Endothelial cell of umbilical vein (primary cell): ENCODE data around the gene CEP192. TPM values are rescaled to one million over a fixed set of nuclear protein-coding genes. Genes with fewer than 3 reads are reported as not detected.
A peak's percentile ranks its signal among the peaks of the same experiment; 100 is the strongest.

ENCODE experiments used
- BruUV-seq: library from RNA; stranded (reverse); fragments of 400-500 nt; replicated peaks from 2 replicates; lab custom pipeline; 2021; lab: Mats Ljungman, UMichigan
- CTCF ChIA-PET: fragments of 300-600, 350-600 bp; sonication (Branson Sonifier 250); formaldehyde crosslinking; loops from one replicate; lab custom pipeline; 2021; ENCODE audit warnings: antibody characterized with exemption, inconsistent platforms; lab: Charles Lee
- POLR2A ChIA-PET: fragments of 300-600, 350-600 bp; sonication (Branson Sonifier 250); formaldehyde crosslinking; loops from one replicate; lab custom pipeline; 2021; ENCODE audit warnings: antibody characterized with exemption, inconsistent platforms; lab: Charles Lee
- DNase-seq: peaks from one replicate; pipeline ENCODE4 v3.0.0-alpha.2; 2011; ENCODE audit warnings: low read depth, low spot score
- FAIRE-seq: peaks from 2 replicates; lab custom pipeline; 2011; peaks lifted over from hg19 to GRCh38; lab: Jason Lieb, UNC
- H2AFZ ChIP-seq: 2 replicates; pipeline ENCODE4 v1.6.0; 2012; ENCODE audit warnings: low read depth, low read length, control low read depth, inconsistent platforms
- H3K27ac ChIP-seq: 2 replicates; pipeline ENCODE4 v1.5.1; 2011; ENCODE audit warnings: low read depth, mild to moderate bottlenecking, control low read depth, low read length, moderate library complexity; ENCODE audit not compliant: insufficient read depth
- H3K27me3 ChIP-seq, 2 experiments: 2 replicates each; pipeline versions ENCODE4 v1.6.0 to v1.6.1; 2011; ENCODE audit warnings: low read length in 2 of 2, mixed read lengths in 1 of 2; ENCODE audit not compliant: control insufficient read depth in 2 of 2, insufficient read depth in 2 of 2
- H3K36me3 ChIP-seq, 2 experiments: 2 replicates in 1 of 2; 3 replicates in 1 of 2; pipeline ENCODE4 v1.5.1; 2011; ENCODE audit warnings: low read length in 2 of 2, mild to moderate bottlenecking in 1 of 2, moderate library complexity in 1 of 2; ENCODE audit not compliant: control insufficient read depth in 2 of 2, insufficient read depth in 2 of 2; ENCODE audit errors: extremely low read depth in 1 of 2
- H3K4me1 ChIP-seq: 3 replicates; pipeline ENCODE4 v1.5.1; 2011; ENCODE audit warnings: mild to moderate bottlenecking, low read length; ENCODE audit not compliant: control insufficient read depth, insufficient read depth; ENCODE audit errors: extremely low read depth
- H3K4me2 ChIP-seq: 2 replicates; pipeline ENCODE4 v1.6.1; 2011; ENCODE audit warnings: low read length, control low read depth, mixed read lengths; ENCODE audit not compliant: insufficient read depth
- H3K4me3 ChIP-seq, 3 experiments: fragments of 200-600 bp in 1 of 3; sonication (generic), shearing (Covaris generic) in 1 of 3; replicated peaks in 1 of 3; 2 replicates each; pipeline ENCODE4 v1.5.1; 2011 to 2016; ENCODE audit warnings: control low read depth in 3 of 3, low read length in 3 of 3, mild to moderate bottlenecking in 2 of 3, inconsistent platforms in 1 of 3, low read depth in 1 of 3, moderate library complexity in 1 of 3; ENCODE audit not compliant: insufficient read depth in 1 of 3
- H3K79me2 ChIP-seq: 2 replicates; pipeline ENCODE4 v1.6.0; 2012; ENCODE audit warnings: low read length, inconsistent platforms; ENCODE audit not compliant: control insufficient read depth, insufficient read depth
- H3K9ac ChIP-seq: replicated peaks from 2 replicates; pipeline ENCODE3; 2011; ENCODE audit warnings: low read length, control low read depth; ENCODE audit not compliant: insufficient read depth; ENCODE audit errors: extremely low read depth
- H3K9me1 ChIP-seq: replicated peaks from 3 replicates; pipeline ENCODE4 v1.6.0; 2011; ENCODE audit warnings: mild to moderate bottlenecking, low read length; ENCODE audit not compliant: control insufficient read depth, insufficient read depth; ENCODE audit errors: extremely low read depth
- H3K9me3 ChIP-seq: replicated peaks from 2 replicates; pipeline ENCODE4 v1.5.1; 2012; ENCODE audit warnings: low read length, inconsistent platforms; ENCODE audit not compliant: control insufficient read depth, insufficient read depth
- H4K20me1 ChIP-seq: replicated peaks from 2 replicates; pipeline ENCODE3; 2011; ENCODE audit warnings: mild to moderate bottlenecking, low read length; ENCODE audit not compliant: control insufficient read depth, insufficient read depth; ENCODE audit errors: extremely low read depth
- FOS ChIP-seq: IDR thresholded peaks from 2 replicates; pipeline ENCODE4 v1.6.1; 2011; ENCODE audit warnings: mild to moderate bottlenecking, low read length, moderate library complexity, borderline replicate concordance; ENCODE audit not compliant: insufficient read depth
- JUN ChIP-seq: IDR thresholded peaks from 2 replicates; pipeline ENCODE4 v1.6.1; 2011; ENCODE audit warnings: borderline replicate concordance, low read depth; ENCODE audit not compliant: insufficient read length, insufficient read depth
- MYC ChIP-seq: IDR thresholded peaks from one replicate; pipeline ENCODE4 v1.6.1; 2011; ENCODE audit warnings: mild to moderate bottlenecking, low read depth, low read length
- POLR2AphosphoS5 ChIP-seq: IDR thresholded peaks from 2 replicates; pipeline ENCODE4 v1.6.1; 2012; ENCODE audit warnings: low read depth, mild to moderate bottlenecking, control low read depth, low read length, moderate library complexity; ENCODE audit not compliant: insufficient read depth
- dilution Hi-C: fragments of 300-500 bp; cut with MboI; formaldehyde crosslinking; loops from one replicate; pipeline ENCODE4 v1.15.0; 2019; ENCODE audit warnings: low sequenced_read_pairs; ENCODE audit not compliant: extremely low pct_ligation_motif_present
- intact Hi-C: fragments of 100-400 bp; cut with micrococcal nuclease; formaldehyde crosslinking; loops from one replicate; pipeline ENCODE4 v1.10.0; 2022
- polyA plus RNA-seq, 4 experiments: library from polyadenylated mRNA; depleted of rRNA in 3 of 4; stranded (reverse) in 3 of 4; unstranded in 1 of 4; fragments of >200 nt; gene quantifications; 2 replicates each; pipeline versions ENCODE4 v1.2.1 to v1.2.3, GENCODE V29; 2011 to 2012; ENCODE audit warnings: missing spikeins in 1 of 4
- total RNA-seq: library from RNA; stranded (reverse); gene quantifications from 2 replicates; pipeline ENCODE4 v1.2.3, GENCODE V29; 2021
- TF ChIP-seq, protein P1 (sequence below): IDR thresholded peaks from 2 replicates; pipeline ENCODE4 v1.6.1; 2011; ENCODE audit not compliant: insufficient read depth, insufficient read length

CEP192 gene
- total and polyA plus RNA-seq, 2 donors (not counting 3 experiments of a cell fraction or from before 2014, with no cell fraction given), result 14.5 to 22.9 TPM

DNA sequence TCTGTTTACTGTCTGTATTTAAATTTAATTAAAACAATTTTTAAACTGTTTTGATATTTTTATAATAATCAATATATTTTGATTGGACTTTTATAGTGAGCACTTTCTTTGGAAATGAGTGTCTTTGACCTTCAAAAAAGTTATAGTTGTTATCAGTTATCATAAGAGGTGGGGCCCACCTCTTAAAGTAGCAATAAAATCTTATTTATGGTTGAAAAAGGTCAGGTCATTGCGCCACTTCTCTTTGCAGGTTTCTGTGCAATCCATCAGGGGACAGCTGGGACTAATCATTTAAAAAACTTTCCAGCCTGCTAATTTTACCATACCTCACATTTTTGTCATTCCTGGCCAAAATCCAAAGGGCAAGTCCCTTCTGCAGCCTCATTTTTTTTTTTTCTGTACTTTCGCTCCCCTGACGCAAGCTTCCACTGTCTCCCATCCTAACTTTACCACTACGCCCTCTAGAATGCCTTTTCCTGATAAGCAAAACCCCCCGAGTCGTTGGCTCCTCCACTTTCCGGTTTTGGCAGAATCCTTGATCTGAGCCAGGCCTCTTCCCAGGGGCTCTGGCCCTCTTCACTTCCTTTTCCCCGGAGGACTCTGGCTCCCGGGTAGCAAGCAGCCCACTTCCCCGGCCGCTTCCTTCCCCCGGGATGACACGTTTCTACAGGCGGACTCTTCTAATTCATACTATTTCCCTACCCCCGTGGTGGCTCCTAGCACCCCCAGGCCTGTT lies 44.4 kb upstream of the CEP192 start:
- Histone ChIP-seq H4K20me1 (no peaks in the 10 kb centered on the region), H3K9me3 (no peaks in the 10 kb centered on the region), H3K9me1 (no peaks in the 10 kb centered on the region), H3K4me2 (peak overlapping the region; percentile 87), H3K4me3 (peak overlapping the region; percentile 50 to 81 (median 80)), H2AFZ (peak overlapping the region; percentile 95), H3K4me1 (peaks cover 12% of the 10 kb centered on the region), H3K27me3 (no peaks in the 10 kb centered on the region), H3K27ac (peak overlapping the region; percentile 81), H3K79me2 (peaks cover 25% of the 10 kb centered on the region), H3K9ac (peak overlapping the region; percentile 79), H3K36me3 (no peaks in the 10 kb centered on the region)
- TF ChIP-seq JUN, result no peak
- TF ChIP-seq, protein P1, sequence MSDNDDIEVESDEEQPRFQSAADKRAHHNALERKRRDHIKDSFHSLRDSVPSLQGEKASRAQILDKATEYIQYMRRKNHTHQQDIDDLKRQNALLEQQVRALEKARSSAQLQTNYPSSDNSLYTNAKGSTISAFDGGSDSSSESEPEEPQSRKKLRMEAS, result no peak
- TF ChIP-seq FOS, result no peak
- no peak for TF ChIP-seq MYC
- TF ChIP-seq POLR2AphosphoS5, result no peak
- intact Hi-C loops, result loop anchor here (1.0 to 5.0 kb wide), 2 partner anchors 64 to 569 kb away; partner anchors contain the start of genes AFG3L2 and PTPN2
- ChIA-PET CTCF (no interaction called here), POLR2A (interaction anchor here (0.6 kb wide), 1 partner anchor 279 kb away, joined by 9 read pairs; no protein-coding TSS in a partner anchor)
- no TSS peak for BruUV-seq
- FAIRE-seq (peak; percentile 76), DNase-seq (no peak)
- dilution Hi-C loops, result no loop called here
